DOHH2 (cell line): ENCODE measurements around the gene PLAAT3.

Source experiments
- H3F3A ChIP-seq: fragments of 200-600 bp; sonication (generic), shearing (Covaris generic); 2 replicates; pipeline ENCODE4 v1.6.0; 2016; ENCODE audit warnings: antibody characterized with exemption, mild to moderate bottlenecking; ENCODE audit not compliant: control insufficient read depth, insufficient read depth
- H3K27ac ChIP-seq: fragments of 200-600 bp; sonication (generic); 2 replicates; pipeline ENCODE4 v1.5.1; 2014; ENCODE audit warnings: low read depth, mild to moderate bottlenecking, low read length, moderate library complexity
- H3K27me3 ChIP-seq: fragments of 200-600 bp; sonication (generic); 2 replicates; pipeline ENCODE4 v1.6.1; 2014; ENCODE audit warnings: mild to moderate bottlenecking, low read length, mixed read lengths; ENCODE audit not compliant: control insufficient read depth
- H3K36me3 ChIP-seq: fragments of 200-600 bp; sonication (generic); 2 replicates; pipeline ENCODE4 v1.6.1; 2014; ENCODE audit warnings: mild to moderate bottlenecking, low read length, moderate library complexity, mixed read lengths; ENCODE audit not compliant: control insufficient read depth
- H3K4me1 ChIP-seq: fragments of 200-600 bp; sonication (generic); 2 replicates; pipeline ENCODE4 v1.6.1; 2014; ENCODE audit warnings: mild to moderate bottlenecking, low read length, mixed read lengths; ENCODE audit not compliant: control insufficient read depth
- H3K4me2 ChIP-seq: fragments of 200-600 bp; sonication (generic); 2 replicates; pipeline ENCODE4 v1.6.0; 2014; ENCODE audit warnings: mild to moderate bottlenecking, low read length, moderate library complexity
- H3K4me3 ChIP-seq: fragments of 200-600 bp; sonication (generic); 2 replicates; pipeline ENCODE4 v1.5.1; 2014; ENCODE audit warnings: mild to moderate bottlenecking, low read length, mixed read lengths
- H3K79me2 ChIP-seq: fragments of 200-600 bp; sonication (generic); 2 replicates; pipeline ENCODE4 v1.6.1; 2014; ENCODE audit warnings: mild to moderate bottlenecking, low read length, mixed read lengths; ENCODE audit not compliant: control insufficient read depth
- H3K9me2 ChIP-seq: fragments of 200-600 bp; sonication (generic); replicated peaks from 2 replicates; pipeline ENCODE4 v1.6.1; 2014; ENCODE audit warnings: mild to moderate bottlenecking, low read length, mixed read lengths; ENCODE audit not compliant: control insufficient read depth
- H3K9me3 ChIP-seq: fragments of 200-600 bp; sonication (generic); 2 replicates; pipeline ENCODE4 v1.6.1; 2014; ENCODE audit warnings: antibody characterized with exemption, low read length, mixed read lengths; ENCODE audit not compliant: control insufficient read depth, insufficient read depth
- H4K20me1 ChIP-seq: fragments of 200-600 bp; sonication (generic); 2 replicates; pipeline ENCODE4 v1.6.0; 2014; ENCODE audit warnings: low read depth, mild to moderate bottlenecking, antibody characterized with exemption, low read length, moderate library complexity; ENCODE audit not compliant: control insufficient read depth, insufficient read depth
- CTCF ChIP-seq: fragments of 200-600 bp; sonication (generic); IDR thresholded peaks from one replicate; pipeline ENCODE4 v1.5.1; 2014; ENCODE audit warnings: antibody characterized with exemption, mild to moderate bottlenecking, low read depth, low read length; ENCODE audit not compliant: poor library complexity, severe bottlenecking
- EZH2phosphoT487 ChIP-seq: fragments of 200-600 bp; sonication (generic); IDR thresholded peaks from 2 replicates; pipeline ENCODE4 v1.6.1; 2017; ENCODE audit warnings: borderline replicate concordance, mild to moderate bottlenecking, antibody characterized with exemption, low read length, moderate library complexity, mixed read lengths

The PLAAT3 gene

GRCh38 chr11:63598556-63598955 is 15.7 kb downstream of the PLAAT3 start:
- H3K36me3 ChIP-seq = no peaks in the 10 kb centered on the region
- no peaks in the 10 kb centered on the region for H4K20me1 ChIP-seq
- no peaks in the 10 kb centered on the region for H3K79me2 ChIP-seq
- no peak overlapping the region for H3K4me3 ChIP-seq
- H3K27me3 ChIP-seq = no peaks in the 10 kb centered on the region
- no peaks in the 10 kb centered on the region for H3K4me1 ChIP-seq
- H3F3A ChIP-seq = no peaks in the 10 kb centered on the region
- H3K4me2 ChIP-seq = no peak overlapping the region
- no peak overlapping the region for H3K27ac ChIP-seq
- TF ChIP-seq EZH2phosphoT487 (no peak), CTCF (no peak)
- H3K9me2 ChIP-seq = no peaks in the 10 kb centered on the region
- H3K9me3 ChIP-seq = no peaks in the 10 kb centered on the region

GRCh38 chr11:63595296-63595695 is 18.9 kb downstream of the PLAAT3 start:
- no peaks in the 10 kb centered on the region for H3F3A ChIP-seq
- no peak for TF ChIP-seq CTCF
- TF ChIP-seq EZH2phosphoT487 = no peak
- H3K4me1 ChIP-seq = no peaks in the 10 kb centered on the region
- no peaks in the 10 kb centered on the region for H3K36me3 ChIP-seq
- no peak overlapping the region for H3K27ac ChIP-seq
- no peak overlapping the region for H3K4me3 ChIP-seq
- H3K4me2 ChIP-seq = no peak overlapping the region
- no peaks in the 10 kb centered on the region for H4K20me1 ChIP-seq
- H3K9me3 ChIP-seq = no peaks in the 10 kb centered on the region
- no peaks in the 10 kb centered on the region for H3K9me2 ChIP-seq
- no peaks in the 10 kb centered on the region for H3K79me2 ChIP-seq
- H3K27me3 ChIP-seq = no peaks in the 10 kb centered on the region

- no peak for TF ChIP-seq EZH2phosphoT487
- TF ChIP-seq CTCF = peak; percentile 59
- no peaks in the 10 kb centered on the region for H3F3A ChIP-seq
- no peaks in the 10 kb centered on the region for H3K36me3 ChIP-seq
- no peaks in the 10 kb centered on the region for H3K27me3 ChIP-seq
- H3K4me3 ChIP-seq = no peak overlapping the region
- H3K4me1 ChIP-seq = no peaks in the 10 kb centered on the region
- H3K79me2 ChIP-seq = no peaks in the 10 kb centered on the region
- no peak overlapping the region for H3K4me2 ChIP-seq
- no peaks in the 10 kb centered on the region for H4K20me1 ChIP-seq
- H3K9me3 ChIP-seq = no peaks in the 10 kb centered on the region
- no peaks in the 10 kb centered on the region for H3K9me2 ChIP-seq
- H3K27ac ChIP-seq = no peak overlapping the region
Measured at GRCh38 chr11:63592975-63593395, 21.2 kb downstream of the PLAAT3 start.
